T-helper 1 cell treated with Interleukin-12 subunit alpha and Interleukin-12 subunit beta and Interleukin-4 antibody, amounts not matched to agents 30 ng/mL and 1 ng/mL, for 36 hours (primary cell): ENCODE results near the gene TBRG1. TPM values are rescaled to one million over a fixed set of nuclear protein-coding genes. Genes with fewer than 3 reads are reported as not detected.
"Not testable (repeated sequence)": the region's sequence is repeated elsewhere in the genome, so short reads cannot be mapped to it uniquely, and the experiment has no call there.

Source experiments
- intact Hi-C: fragments of 100-400 bp; cut with micrococcal nuclease; formaldehyde crosslinking; loops from one replicate; pipeline ENCODE4 v1.15.1; 2024
- total RNA-seq: library from RNA; stranded (reverse); gene quantifications from 2 replicates; pipeline ENCODE4 v1.2.3, GENCODE V29; 2022

Gene TBRG1, protein sequence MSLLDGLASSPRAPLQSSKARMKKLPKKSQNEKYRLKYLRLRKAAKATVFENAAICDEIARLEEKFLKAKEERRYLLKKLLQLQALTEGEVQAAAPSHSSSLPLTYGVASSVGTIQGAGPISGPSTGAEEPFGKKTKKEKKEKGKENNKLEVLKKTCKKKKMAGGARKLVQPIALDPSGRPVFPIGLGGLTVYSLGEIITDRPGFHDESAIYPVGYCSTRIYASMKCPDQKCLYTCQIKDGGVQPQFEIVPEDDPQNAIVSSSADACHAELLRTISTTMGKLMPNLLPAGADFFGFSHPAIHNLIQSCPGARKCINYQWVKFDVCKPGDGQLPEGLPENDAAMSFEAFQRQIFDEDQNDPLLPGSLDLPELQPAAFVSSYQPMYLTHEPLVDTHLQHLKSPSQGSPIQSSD
- total RNA-seq: 36.3 and 37.3 TPM in 2 replicates

DNA sequence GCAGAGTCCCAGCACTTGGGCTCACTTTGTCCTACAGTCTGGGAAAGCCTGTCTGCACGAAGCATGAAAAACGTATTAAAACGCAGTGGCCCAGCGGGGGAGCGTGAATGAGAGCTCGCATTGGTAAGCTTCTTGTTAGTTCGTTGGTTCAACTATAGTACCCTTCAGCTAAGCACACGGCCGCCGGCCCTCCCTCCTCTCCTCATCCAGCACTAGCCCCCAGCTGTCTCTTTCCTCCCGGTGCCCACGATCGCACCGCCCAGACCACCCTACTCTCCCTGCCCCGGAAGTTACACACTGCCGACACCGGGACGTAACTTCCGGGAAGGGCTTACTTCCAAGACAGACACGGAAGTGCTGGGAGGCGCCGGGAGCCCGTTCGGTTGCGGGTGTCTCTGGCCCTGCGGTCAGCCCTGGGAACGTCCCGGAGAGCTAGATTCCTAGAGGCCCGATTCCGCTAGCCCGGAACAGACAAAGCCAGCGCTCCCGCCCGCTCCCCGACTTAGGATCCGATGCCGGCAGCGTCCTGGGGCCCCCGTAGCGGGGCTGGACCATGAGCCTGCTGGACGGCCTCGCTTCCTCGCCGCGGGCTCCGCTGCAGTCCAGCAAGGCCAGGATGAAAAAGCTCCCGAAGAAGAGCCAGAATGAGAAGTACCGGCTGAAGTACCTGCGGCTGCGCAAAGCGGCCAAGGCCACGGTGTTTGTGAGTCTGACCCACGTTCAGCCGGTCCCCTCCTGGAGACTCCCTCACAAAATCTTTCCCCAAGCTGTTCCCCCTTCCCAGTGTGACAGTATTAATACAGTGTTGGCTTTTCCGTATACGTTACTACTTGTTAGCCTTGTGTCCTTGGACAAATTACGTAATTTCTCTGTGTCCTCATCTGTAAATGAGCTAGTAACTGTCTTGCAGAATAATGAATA is at the start of gene TBRG1:
Gene TBRG1, plus strand, starts transcription at position 334 of the 921 bp plus-strand sequence. Its CDS starts 220 bp downstream, at position 554.
- intact Hi-C loops: loop anchor here (1.0 to 10.0 kb wide), 16 partner anchors 10 to 1646 kb away; partner anchors contain the start of genes CCDC15, DDX25, EI24 and ESAM

DNA sequence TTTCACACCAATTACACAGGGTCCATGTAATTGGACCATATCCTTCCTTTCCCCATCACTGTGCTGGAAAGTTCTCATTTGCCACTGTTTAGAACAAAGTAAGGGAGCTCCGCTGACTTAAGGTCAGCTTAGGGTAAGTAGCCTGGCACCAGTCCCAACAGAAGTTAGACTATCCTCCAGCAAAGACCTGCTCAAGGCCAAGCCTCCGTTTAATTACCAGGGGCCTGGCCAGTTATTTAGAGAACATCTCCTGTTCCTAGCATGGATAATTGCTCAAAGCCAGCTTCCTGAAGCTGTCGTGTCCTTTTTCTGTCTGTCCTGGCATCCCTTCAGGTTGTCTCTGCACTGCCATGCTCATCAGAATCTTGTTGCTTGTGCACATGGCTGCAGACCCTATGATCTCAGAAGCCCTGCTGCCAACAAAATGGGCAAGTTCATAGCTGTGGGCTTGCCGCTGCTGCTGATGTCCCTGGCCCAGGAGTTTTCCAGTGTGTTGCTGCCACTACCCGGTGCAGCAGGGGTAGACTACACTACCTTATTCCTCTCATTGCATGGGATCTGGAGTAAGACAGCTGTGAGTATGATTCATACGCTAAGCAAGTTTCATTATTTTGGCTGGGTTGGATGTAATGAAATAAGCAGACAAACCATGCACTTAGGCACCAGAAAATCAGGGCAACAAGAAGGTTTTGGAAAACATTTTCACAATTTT is 44.8 kb upstream of the TBRG1 start:
- intact Hi-C loops: no loop called here

DNA sequence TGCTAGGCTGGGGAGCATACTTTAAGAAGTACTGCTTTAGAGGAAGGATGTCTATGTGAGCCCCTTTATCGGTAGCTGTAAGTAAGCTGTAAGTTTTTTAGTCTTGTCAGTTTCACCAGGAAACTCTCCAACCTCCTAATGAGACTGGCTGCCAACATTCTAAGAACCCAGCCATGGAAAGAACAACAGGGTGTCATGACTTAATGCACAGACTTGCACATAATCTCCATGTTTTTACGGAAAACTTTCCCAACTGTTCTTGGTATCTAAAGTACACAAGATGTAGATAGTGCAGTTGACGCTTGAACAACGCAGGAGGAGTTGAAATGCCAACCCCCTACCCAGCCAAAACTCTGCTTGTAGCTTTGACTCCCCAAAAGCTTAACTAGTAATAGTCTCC is 43.9 kb upstream of the TBRG1 start:
- intact Hi-C loops: no loop called here

DNA sequence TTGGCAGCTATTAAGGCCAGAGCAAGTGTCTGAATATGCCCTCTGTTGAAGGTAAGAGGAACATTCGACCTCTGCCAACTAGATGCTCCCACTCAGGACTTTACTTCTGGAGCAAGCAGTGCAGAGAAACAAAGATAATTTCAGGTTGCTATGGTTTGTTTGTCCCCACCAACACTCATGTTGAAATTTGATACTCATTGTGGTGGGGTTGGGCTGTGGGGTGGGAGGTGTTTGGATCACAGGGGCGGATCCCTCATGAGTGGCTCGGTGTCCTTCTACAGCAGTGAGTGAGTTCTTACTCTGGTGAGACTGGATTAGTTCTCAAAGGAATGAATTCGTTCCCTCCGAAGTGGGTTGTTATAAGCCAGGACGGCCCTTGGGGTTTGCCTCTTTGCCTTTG is 40.8 kb upstream of the TBRG1 start:
- intact Hi-C loops: no loop called here

- intact Hi-C loops: no loop called here
Measured at GRCh38 chr11:124582565-124582964, 40.1 kb upstream of the TBRG1 start.

GRCh38 chr11:124583781-124584180 is 38.9 kb upstream of the TBRG1 start:
- intact Hi-C loops: no loop called here

- intact Hi-C loops: no loop called here
Measured at GRCh38 chr11:124584681-124585372, 37.8 kb upstream of the TBRG1 start.

GRCh38 chr11:124586238-124586860 is 36.3 kb upstream of the TBRG1 start:
- intact Hi-C loops: loop anchor here (1.0 kb wide), 3 partner anchors 171 to 515 kb away; no protein-coding TSS in a partner anchor

DNA sequence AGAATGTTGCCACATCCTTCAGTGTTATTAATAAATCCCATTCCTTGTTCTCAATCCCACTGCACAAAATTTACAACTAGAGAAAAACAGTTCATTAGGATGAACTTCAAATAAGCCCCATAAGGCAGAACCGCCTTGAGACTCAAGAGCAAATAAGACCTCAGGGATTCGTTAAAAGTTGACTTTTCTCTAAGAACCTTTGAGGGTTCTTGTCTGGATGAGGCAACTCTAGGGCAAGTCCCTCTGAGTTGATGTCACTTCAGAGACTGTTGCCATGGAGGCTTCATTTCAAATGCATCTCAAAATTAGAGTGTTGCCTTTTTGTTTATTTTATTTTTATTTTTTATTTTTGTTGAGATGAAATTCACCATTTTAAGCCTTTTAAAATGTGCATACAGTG is 31.2 kb upstream of the TBRG1 start:
- intact Hi-C loops: no loop called here

- intact Hi-C loops: no loop called here
Measured at GRCh38 chr11:124592627-124593026, 30.0 kb upstream of the TBRG1 start.

- intact Hi-C loops: no loop called here
Measured at GRCh38 chr11:124595302-124595701, 27.4 kb upstream of the TBRG1 start.

GRCh38 chr11:124597626-124598025 is 25.0 kb upstream of the TBRG1 start:
- intact Hi-C loops: no loop called here

DNA sequence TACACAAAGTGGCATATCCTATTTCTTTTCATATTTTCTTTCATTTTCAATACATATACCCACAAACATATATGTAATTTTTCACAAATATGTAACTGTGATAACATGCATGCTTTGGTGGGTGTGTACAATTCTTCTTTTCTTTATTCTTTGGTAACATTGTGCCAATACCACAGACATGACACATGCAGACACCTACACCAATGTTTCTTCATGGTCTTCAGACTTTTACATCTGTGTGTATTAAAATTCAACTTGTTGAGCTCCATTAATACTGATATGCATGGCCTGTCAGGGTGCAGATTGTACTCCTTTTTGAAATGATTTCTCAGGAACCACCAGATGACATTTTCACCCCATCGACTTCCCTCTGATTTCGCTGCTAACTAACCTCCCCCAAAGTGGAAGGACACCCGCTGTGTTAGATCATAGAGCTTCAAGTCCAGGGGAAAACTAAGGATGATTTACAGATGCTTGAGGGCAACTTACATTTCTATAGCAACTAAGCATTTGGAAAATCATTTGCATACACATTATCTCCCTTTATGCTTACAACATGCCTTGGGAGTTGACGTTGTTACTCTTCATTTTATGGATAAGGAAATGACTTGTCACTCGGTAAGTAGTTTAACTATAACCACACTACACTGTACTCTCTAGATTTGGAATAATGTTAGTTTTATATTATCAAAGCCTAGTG is 21.9 kb upstream of the TBRG1 start:
- intact Hi-C loops: no loop called here

DNA sequence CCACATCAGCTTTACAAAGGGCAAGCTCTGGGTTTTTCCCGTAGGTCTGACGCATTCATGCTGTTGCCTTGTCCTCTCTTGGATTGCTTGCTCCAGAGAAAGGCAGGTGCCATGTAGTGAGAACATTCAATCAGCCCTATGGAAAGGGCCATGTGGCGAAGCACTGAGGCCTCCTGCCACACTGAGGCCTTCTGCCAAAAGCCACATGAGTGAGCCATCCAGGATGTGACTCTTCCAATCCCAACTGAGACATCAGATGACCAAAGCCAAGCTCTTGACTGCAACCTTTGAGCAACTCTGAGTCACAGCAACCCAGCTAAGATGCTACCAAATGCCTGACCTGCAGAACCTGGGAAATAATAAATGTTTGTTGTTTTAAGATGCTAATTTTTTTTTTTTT is 20.5 kb upstream of the TBRG1 start:
- intact Hi-C loops: no loop called here

GRCh38 chr11:124602723-124603122 is 19.9 kb upstream of the TBRG1 start:
- intact Hi-C loops: not testable (repeated sequence)

GRCh38 chr11:124605719-124606118 is 16.9 kb upstream of the TBRG1 start:
- intact Hi-C loops: no loop called here

DNA sequence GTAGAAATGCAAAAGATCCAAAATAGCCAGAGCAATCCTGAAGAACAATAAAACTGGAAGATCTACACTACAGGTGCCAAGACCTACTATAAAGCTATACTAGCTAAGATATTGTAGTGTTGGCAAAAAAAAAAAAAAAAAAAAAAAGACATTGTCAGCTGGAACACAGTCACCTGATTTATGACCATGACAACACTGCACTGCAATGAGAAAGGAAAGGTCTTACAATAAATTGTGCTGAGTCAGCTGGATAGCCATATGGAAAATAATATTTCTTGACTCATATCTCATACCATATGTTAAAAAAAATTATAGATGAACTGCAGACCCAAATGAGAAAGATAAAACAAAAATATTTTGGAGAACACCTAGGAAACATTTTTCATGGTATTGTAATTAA is 14.5 kb upstream of the TBRG1 start:
- intact Hi-C loops: no loop called here

DNA sequence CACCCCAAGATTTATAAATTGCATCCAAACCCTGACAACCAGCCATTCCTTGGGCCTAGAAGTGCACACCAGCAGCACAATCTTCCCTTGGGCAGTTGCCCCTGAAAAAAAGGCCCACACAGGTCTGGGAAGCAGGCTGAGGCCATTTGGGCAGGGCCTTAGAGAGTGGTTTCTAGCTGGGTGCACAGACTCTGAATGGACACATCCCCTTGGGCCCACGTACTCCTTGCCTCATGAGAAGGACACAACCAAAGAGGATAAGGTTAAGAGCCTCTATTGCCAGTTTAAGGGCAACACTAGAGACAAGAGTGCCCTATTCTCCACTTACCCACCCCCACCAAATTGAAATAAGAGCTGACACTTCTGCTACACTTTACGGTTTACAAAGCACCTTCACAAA is 12.4 kb upstream of the TBRG1 start:
- intact Hi-C loops: no loop called here

- intact Hi-C loops: no loop called here
Measured at GRCh38 chr11:124611064-124611463, 11.6 kb upstream of the TBRG1 start, which contains the start of gene PANX3. TSS of gene PANX3 (plus strand) at chr11:124611428. CDS start at chr11:124611557, 129 bp downstream.
